HG03175 (cell line): ENCODE measurements around the gene XRCC2.

Source experiments
- ATAC-seq: cut with Tn5 transposase; IDR thresholded peaks from one replicate; pipeline ENCODE4 v1.9.1; 2021; ENCODE audit warnings: mild to moderate bottlenecking, moderate library complexity; ENCODE audit not compliant: unreplicated experiment

Gene XRCC2

GRCh38 chr7:152618427-152618826, 57.5 kb downstream of the XRCC2 start:
- ATAC-seq = no peak

GRCh38 chr7:152617056-152617455, 58.9 kb downstream of the XRCC2 start:
- no peak for ATAC-seq

GRCh38 chr7:152615031-152615741, 60.8 kb downstream of the XRCC2 start:
- ATAC-seq = no peak

- ATAC-seq = no peak
These were observed 67.3 kb downstream of the XRCC2 start for GRCh38 chr7:152608656-152609055.

GRCh38 chr7:152608208-152608607, 67.7 kb downstream of the XRCC2 start:
- ATAC-seq = no peak

- no peak for ATAC-seq
These were observed 68.9 kb downstream of the XRCC2 start for GRCh38 chr7:152607007-152607406.

GRCh38 chr7:152602962-152603361, 73.0 kb downstream of the XRCC2 start:
- no peak for ATAC-seq

GRCh38 chr7:152601305-152601798, 74.6 kb downstream of the XRCC2 start:
- ATAC-seq = no peak

GRCh38 chr7:152600266-152600665, 75.7 kb downstream of the XRCC2 start:
- ATAC-seq = no peak

GRCh38 chr7:152597507-152597906, 78.4 kb downstream of the XRCC2 start:
- ATAC-seq = no peak

GRCh38 chr7:152596824-152597223, 79.1 kb downstream of the XRCC2 start:
- ATAC-seq = no peak
